ENCODE data around the gene DUOX2.
"Not testable (repeated sequence)": the region's sequence is repeated elsewhere in the genome, so short reads cannot be mapped to it uniquely, and the experiment has no call there.

Gene DUOX2

DNA sequence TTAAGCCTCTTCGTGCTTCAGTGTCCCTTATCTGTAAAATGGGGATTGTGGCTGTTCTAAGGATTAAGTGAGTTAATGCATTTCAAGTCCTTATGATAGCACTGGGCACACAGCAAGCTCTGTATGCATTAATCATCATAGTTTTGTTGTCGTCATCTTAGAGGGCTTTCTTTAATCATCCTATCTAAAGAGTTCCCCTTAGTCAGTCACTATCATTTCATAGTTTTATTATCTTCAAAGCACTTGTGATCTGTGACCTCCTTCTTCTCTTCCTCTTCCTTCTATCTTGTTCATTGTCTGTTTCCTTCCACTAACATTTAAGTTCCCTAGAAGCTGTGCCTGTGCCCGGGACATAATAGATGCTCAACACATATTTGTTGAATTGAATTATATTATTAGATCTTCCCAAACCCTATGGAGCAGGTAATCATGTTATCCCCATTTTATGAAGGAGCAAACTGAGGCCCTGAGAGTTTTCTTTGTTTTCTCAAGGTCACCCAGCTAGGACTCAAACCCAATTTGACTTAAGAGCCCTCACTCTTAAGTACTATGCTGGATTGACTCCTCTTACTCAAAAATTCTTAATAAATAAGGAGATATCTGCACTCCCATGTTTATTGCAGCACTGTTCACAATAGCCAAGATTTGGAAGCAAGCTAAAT lies 24.1 kb downstream of the DUOX2 start:
- Histone ChIP-seq H3K36me3 (ENCODE audit: control insufficient read depth, insufficient read depth, low read length) (no peaks in the 10 kb centered on the region), H3K9me3 (ENCODE audit: control insufficient read depth, low read length) (no peaks in the 10 kb centered on the region), H3K27me3 (ENCODE audit: control insufficient read depth, insufficient read depth, low read length, poor library complexity, severe bottlenecking) (no peaks in the 10 kb centered on the region), H3K27ac (ENCODE audit: insufficient read depth, low read depth, low read length, poor library complexity, severe bottlenecking) (no peak overlapping the region), H3K4me3 (ENCODE audit: insufficient read depth, low read depth, low read length) (no peak overlapping the region), H3K4me1 (ENCODE audit: control insufficient read depth, insufficient read depth, low read length) (no peaks in the 10 kb centered on the region)
- WGBS, 2 experiments, result 82 to 86% methylated on average over 2 of the region's 3 CpGs

DNA sequence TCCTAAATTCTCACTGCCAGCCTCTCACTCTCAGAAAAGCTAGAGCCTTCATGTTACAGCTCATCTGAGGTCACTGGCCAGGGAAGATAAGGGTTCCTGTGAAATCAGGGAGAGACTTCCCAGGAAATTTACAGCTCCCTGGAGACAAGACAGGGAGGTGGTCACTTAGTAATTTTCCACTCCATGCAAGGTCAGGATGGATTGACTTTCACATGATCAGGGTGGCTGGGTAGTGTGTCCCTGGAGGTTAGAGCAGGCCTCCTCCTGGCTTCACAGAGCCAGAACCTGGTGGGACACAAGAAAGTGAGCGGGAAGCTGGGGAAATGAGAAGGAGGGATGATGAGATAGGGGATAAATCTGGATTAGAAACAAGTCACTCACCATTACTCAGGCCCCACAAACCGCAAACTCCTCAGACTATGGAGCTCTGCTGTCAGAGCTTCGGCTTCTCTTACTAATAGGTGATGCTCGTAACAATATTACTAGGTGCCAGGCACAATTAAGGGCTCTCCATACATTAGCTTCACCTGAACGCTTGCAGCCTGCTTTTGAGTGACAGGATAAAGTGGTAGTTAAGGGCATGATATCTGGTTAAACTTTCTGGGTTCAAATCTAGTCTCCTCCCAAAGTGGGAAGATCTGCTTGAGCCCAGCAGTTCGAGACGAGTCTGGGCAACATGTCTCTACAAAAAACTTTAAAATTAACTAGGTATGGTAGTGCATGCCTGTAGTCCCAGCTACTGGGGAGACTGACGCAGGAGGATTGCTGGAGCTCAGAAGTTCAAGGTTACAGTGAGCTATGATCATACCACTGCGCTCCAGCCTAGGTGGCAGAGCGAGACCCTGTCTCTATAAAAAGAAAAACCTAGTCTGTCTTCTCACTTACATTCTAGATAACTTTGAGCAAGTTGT lies 24.9 kb downstream of the DUOX2 start:
- Histone ChIP-seq H3K27me3 (ENCODE audit: control insufficient read depth, insufficient read depth, low read length, poor library complexity, severe bottlenecking) (no peaks in the 10 kb centered on the region), H3K27ac (ENCODE audit: insufficient read depth, low read depth, low read length, poor library complexity, severe bottlenecking) (no peak overlapping the region), H3K4me1 (ENCODE audit: control insufficient read depth, insufficient read depth, low read length) (no peaks in the 10 kb centered on the region), H3K36me3 (ENCODE audit: control insufficient read depth, insufficient read depth, low read length) (no peaks in the 10 kb centered on the region), H3K9me3 (ENCODE audit: control insufficient read depth, low read length) (no peaks in the 10 kb centered on the region), H3K4me3 (ENCODE audit: insufficient read depth, low read depth, low read length) (no peak overlapping the region)
- WGBS, 2 experiments, result 93 to 96% methylated on average over 9 to 10 of the region's 10 CpGs

DNA sequence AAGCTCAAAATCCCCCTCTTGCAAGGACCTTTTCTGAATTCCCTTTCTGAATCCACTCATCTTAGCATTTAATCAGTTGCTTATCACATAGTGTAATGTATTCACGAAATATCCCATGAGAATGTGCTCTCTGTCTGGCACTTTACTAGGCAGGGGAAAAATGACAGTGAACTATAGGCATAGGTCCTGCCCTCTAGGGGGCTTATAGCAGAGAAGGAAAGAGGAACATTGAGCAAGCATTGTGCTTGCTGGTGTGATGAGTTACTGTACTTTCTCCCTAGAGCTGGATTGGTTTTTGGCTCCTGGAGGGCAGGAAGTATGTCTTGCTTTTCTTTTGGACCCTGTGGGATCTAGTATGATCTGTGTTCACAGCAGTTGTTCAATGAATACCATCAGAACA lies 26.5 kb downstream of the DUOX2 start:
- Histone ChIP-seq H3K36me3 (ENCODE audit: control insufficient read depth, insufficient read depth, low read length) (no peaks in the 10 kb centered on the region), H3K27me3 (ENCODE audit: control insufficient read depth, insufficient read depth, low read length, poor library complexity, severe bottlenecking) (no peaks in the 10 kb centered on the region), H3K4me1 (ENCODE audit: control insufficient read depth, insufficient read depth, low read length) (no peaks in the 10 kb centered on the region), H3K27ac (ENCODE audit: insufficient read depth, low read depth, low read length, poor library complexity, severe bottlenecking) (no peak overlapping the region), H3K9me3 (ENCODE audit: control insufficient read depth, low read length) (no peaks in the 10 kb centered on the region), H3K4me3 (ENCODE audit: insufficient read depth, low read depth, low read length) (no peak overlapping the region)
- 93 to 95% methylated on average over 1 of the region's 1 CpG for WGBS, 2 experiments

GRCh38 chr15:45084163-45084562 lies 29.8 kb downstream of the DUOX2 start:
- no peak overlapping the region for H3K27ac ChIP-seq (ENCODE audit: insufficient read depth, low read depth, low read length, poor library complexity, severe bottlenecking)
- no peaks in the 10 kb centered on the region for H3K4me1 ChIP-seq (ENCODE audit: control insufficient read depth, insufficient read depth, low read length)
- no peaks in the 10 kb centered on the region for H3K36me3 ChIP-seq (ENCODE audit: control insufficient read depth, insufficient read depth, low read length)
- no peaks in the 10 kb centered on the region for H3K9me3 ChIP-seq (ENCODE audit: control insufficient read depth, low read length)
- WGBS, 2 experiments, result 91 to 94% methylated on average over 2 to 3 of the region's 3 CpGs
- no peak overlapping the region for H3K4me3 ChIP-seq (ENCODE audit: insufficient read depth, low read depth, low read length)
- H3K27me3 ChIP-seq (ENCODE audit: control insufficient read depth, insufficient read depth, low read length, poor library complexity, severe bottlenecking), result no peaks in the 10 kb centered on the region

GRCh38 chr15:45083223-45083622 lies 30.7 kb downstream of the DUOX2 start:
- Histone ChIP-seq H3K27me3 (ENCODE audit: control insufficient read depth, insufficient read depth, low read length, poor library complexity, severe bottlenecking) (no peaks in the 10 kb centered on the region), H3K36me3 (ENCODE audit: control insufficient read depth, insufficient read depth, low read length) (no peaks in the 10 kb centered on the region), H3K9me3 (ENCODE audit: control insufficient read depth, low read length) (no peaks in the 10 kb centered on the region), H3K27ac (ENCODE audit: insufficient read depth, low read depth, low read length, poor library complexity, severe bottlenecking) (no peak overlapping the region), H3K4me1 (ENCODE audit: control insufficient read depth, insufficient read depth, low read length) (no peaks in the 10 kb centered on the region), H3K4me3 (ENCODE audit: insufficient read depth, low read depth, low read length) (no peak overlapping the region)

DNA sequence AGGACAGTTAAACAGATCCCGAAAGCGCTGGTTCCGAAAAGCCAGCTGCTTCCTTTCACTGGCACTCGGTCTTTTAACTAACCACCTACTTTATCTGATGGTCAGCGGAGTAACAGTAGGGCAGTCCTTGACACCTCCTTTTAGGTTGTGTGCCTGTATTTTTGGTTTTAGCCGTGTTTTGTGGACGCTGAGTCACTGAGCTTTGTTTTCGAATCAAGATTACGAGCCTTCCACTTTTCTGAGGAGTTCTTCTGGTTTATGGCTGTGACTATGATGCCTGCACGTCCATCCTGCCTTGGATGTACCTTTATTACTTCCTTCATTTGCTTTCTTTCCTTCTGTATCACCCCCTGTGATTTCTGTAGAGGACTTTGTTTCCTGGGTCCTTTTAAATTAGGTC lies 31.6 kb downstream of the DUOX2 start:
- H3K36me3 ChIP-seq (ENCODE audit: control insufficient read depth, insufficient read depth, low read length); H3K4me1 ChIP-seq (ENCODE audit: control insufficient read depth, insufficient read depth, low read length); H3K4me3 ChIP-seq (ENCODE audit: insufficient read depth, low read depth, low read length); H3K27ac ChIP-seq (ENCODE audit: insufficient read depth, low read depth, low read length, poor library complexity, severe bottlenecking); H3K9me3 ChIP-seq (ENCODE audit: control insufficient read depth, low read length); H3K27me3 ChIP-seq (ENCODE audit: control insufficient read depth, insufficient read depth, low read length, poor library complexity, severe bottlenecking): not testable (repeated sequence)
- WGBS, 2 experiments, result 86 to 95% methylated on average over 5 to 6 of the region's 10 CpGs

GRCh38 chr15:45080593-45080992 lies 33.4 kb downstream of the DUOX2 start:
- H3K4me3 ChIP-seq (ENCODE audit: insufficient read depth, low read depth, low read length); H3K4me1 ChIP-seq (ENCODE audit: control insufficient read depth, insufficient read depth, low read length); H3K36me3 ChIP-seq (ENCODE audit: control insufficient read depth, insufficient read depth, low read length); H3K27me3 ChIP-seq (ENCODE audit: control insufficient read depth, insufficient read depth, low read length, poor library complexity, severe bottlenecking); H3K9me3 ChIP-seq (ENCODE audit: control insufficient read depth, low read length); H3K27ac ChIP-seq (ENCODE audit: insufficient read depth, low read depth, low read length, poor library complexity, severe bottlenecking): not testable (repeated sequence)
- 91 to 96% methylated on average over 2 of the region's 3 CpGs for WGBS, 2 experiments

- WGBS, 2 experiments, result 94% methylated on average over 2 of the region's 5 CpGs
- not testable (repeated sequence) for H3K4me1 ChIP-seq (ENCODE audit: control insufficient read depth, insufficient read depth, low read length); H3K9me3 ChIP-seq (ENCODE audit: control insufficient read depth, low read length); H3K4me3 ChIP-seq (ENCODE audit: insufficient read depth, low read depth, low read length); H3K36me3 ChIP-seq (ENCODE audit: control insufficient read depth, insufficient read depth, low read length); H3K27me3 ChIP-seq (ENCODE audit: control insufficient read depth, insufficient read depth, low read length, poor library complexity, severe bottlenecking); H3K27ac ChIP-seq (ENCODE audit: insufficient read depth, low read depth, low read length, poor library complexity, severe bottlenecking)
These were observed 34.2 kb downstream of the DUOX2 start for GRCh38 chr15:45079628-45080246.

DNA sequence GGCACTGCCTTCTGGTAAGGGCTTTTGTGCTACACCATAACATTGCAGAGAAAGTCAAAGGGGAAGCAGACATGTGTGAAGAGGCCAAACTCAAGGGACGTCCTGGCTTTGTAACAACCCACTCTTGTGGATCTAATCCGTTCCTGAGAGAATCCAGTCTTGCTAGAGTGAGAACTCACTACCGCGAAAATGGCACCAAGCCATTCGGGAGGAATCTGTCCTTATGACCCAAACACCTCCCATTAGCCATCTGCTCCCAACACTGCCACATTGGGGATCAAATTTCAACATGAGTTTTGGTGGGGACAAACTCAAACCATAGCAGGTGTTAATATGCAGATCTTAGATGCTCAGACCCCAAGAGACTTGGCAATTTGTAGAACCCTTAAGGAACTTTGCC lies 34.8 kb downstream of the DUOX2 start:
- WGBS, 2 experiments, result 91% methylated on average over 5 of the region's 5 CpGs
- not testable (repeated sequence) for H3K9me3 ChIP-seq (ENCODE audit: control insufficient read depth, low read length); H3K27me3 ChIP-seq (ENCODE audit: control insufficient read depth, insufficient read depth, low read length, poor library complexity, severe bottlenecking); H3K27ac ChIP-seq (ENCODE audit: insufficient read depth, low read depth, low read length, poor library complexity, severe bottlenecking); H3K4me1 ChIP-seq (ENCODE audit: control insufficient read depth, insufficient read depth, low read length); H3K36me3 ChIP-seq (ENCODE audit: control insufficient read depth, insufficient read depth, low read length); H3K4me3 ChIP-seq (ENCODE audit: insufficient read depth, low read depth, low read length)

DNA sequence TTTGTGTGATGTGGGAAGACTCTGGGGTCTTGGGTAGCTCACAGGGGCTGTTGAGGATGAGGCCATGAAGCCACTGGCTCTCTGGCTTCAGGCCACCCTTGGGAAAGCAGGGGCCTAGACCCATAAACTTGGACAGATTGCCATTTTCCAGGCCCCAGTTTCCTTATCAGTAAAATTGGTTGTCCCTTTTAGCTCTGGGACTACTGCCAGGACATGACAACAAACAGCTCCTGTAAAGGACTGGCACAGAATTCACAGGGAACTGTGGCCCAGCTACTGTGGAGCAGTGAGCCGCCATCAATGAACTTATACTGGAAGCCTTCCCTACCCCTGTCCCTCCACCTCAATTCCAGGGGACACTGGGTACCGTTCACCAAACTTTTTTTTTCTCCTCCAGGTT lies 36.6 kb downstream of the DUOX2 start:
- not testable (repeated sequence) for H3K4me3 ChIP-seq (ENCODE audit: insufficient read depth, low read depth, low read length); H3K27ac ChIP-seq (ENCODE audit: insufficient read depth, low read depth, low read length, poor library complexity, severe bottlenecking); H3K9me3 ChIP-seq (ENCODE audit: control insufficient read depth, low read length); H3K36me3 ChIP-seq (ENCODE audit: control insufficient read depth, insufficient read depth, low read length); H3K27me3 ChIP-seq (ENCODE audit: control insufficient read depth, insufficient read depth, low read length, poor library complexity, severe bottlenecking); H3K4me1 ChIP-seq (ENCODE audit: control insufficient read depth, insufficient read depth, low read length)
- WGBS, 2 experiments, result 83 to 100% methylated on average over 1 of the region's 2 CpGs

Measured in ectodermal cell (in vitro differentiated cells).